AG10803 (cell line): Measurements from ENCODE around the gene TECPR1.

Experiments used
- DNase-seq: peaks from one replicate; pipeline ENCODE4 v3.0.0; 2010; ENCODE audit warnings: low read depth
- H3K4me3 ChIP-seq: 2 replicates; pipeline ENCODE4 v1.5.1; 2011; ENCODE audit warnings: mild to moderate bottlenecking, low read length, control low read depth
- CTCF ChIP-seq: conservative IDR thresholded peaks from 2 replicates; pipeline ENCODE4 v1.5.1; 2011; ENCODE audit warnings: mild to moderate bottlenecking, low read length, control low read depth, inconsistent platforms

Gene TECPR1

GRCh38 chr7:98166668-98166970 is 85.4 kb downstream of the TECPR1 start:
- no peak for TF ChIP-seq CTCF
- no peak for DNase-seq

GRCh38 chr7:98165827-98166667 is 86.0 kb downstream of the TECPR1 start:
- peak; percentile 44 for TF ChIP-seq CTCF
- H3K4me3 ChIP-seq: no peak overlapping the region
- peak; percentile 5 for DNase-seq

More at GRCh38 chr7:98166668-98166970, 85.4 kb downstream of the TECPR1 start:
- H3K4me3 ChIP-seq: no peak overlapping the region
